ENCODE data around the gene CD72. TPM values are rescaled to one million over a fixed set of nuclear protein-coding genes. Genes with fewer than 3 reads are reported as not detected.

Gene CD72
- total RNA-seq, 1 experiment from 2014 or later: 1.6 TPM

GRCh38 chr9:35636135-35636876 lies 18.1 kb upstream of the CD72 start:
- ChIA-PET CTCF (interaction anchor here (0.5 to 1.7 kb wide), 3 partner anchors 8 to 612 kb away, joined by 3 to 7 read pairs (median 4); no protein-coding TSS in a partner anchor), POLR2A (interaction anchor here (1.0 kb wide), 1 partner anchor 8 kb away, joined by 3 read pairs; no protein-coding TSS in a partner anchor)
- no peak for TF ChIP-seq CTCF (IDR thresholded peaks at IDR 0.05; ENCODE audit: unreplicated experiment)
- Mint-ChIP-seq H3K36me3 (ENCODE audit: insufficient read depth, unreplicated experiment) (peaks cover 4% of the 10 kb centered on the region), H3K4me3 (ENCODE audit: unreplicated experiment) (no peak overlapping the region), H3K27me3 (ENCODE audit: insufficient read depth, unreplicated experiment) (no peaks in the 10 kb centered on the region), H3K4me1 (ENCODE audit: insufficient read depth, unreplicated experiment) (no peaks in the 10 kb centered on the region), H3K9me3 (ENCODE audit: unreplicated experiment) (no peaks in the 10 kb centered on the region), H3K27ac (ENCODE audit: low read depth, unreplicated experiment) (no peak overlapping the region)
- no TSS peak for BruUV-seq (replicated peaks)
- no peak for DNase-seq (ENCODE audit: unreplicated experiment)
- intact Hi-C loops (cut with micrococcal nuclease): no loop called here

- CTCF ChIA-PET: interaction anchor here (0.5 to 1.7 kb wide), 4 partner anchors 9 to 612 kb away, joined by 3 to 7 read pairs (median 4); no protein-coding TSS in a partner anchor
- BruUV-seq (replicated peaks): no TSS peak
- H3K27ac Mint-ChIP-seq (ENCODE audit: low read depth, unreplicated experiment): no peak overlapping the region
Observed at GRCh38 chr9:35635730-35636129, 17.5 kb upstream of the CD72 start.

GRCh38 chr9:35629597-35629996 lies 11.4 kb upstream of the CD72 start:
- DNase-seq (ENCODE audit: unreplicated experiment): no peak
- Mint-ChIP-seq H3K36me3 (ENCODE audit: insufficient read depth, unreplicated experiment) (no peaks in the 10 kb centered on the region), H3K9me3 (ENCODE audit: unreplicated experiment) (no peaks in the 10 kb centered on the region), H3K4me3 (ENCODE audit: unreplicated experiment) (no peak overlapping the region), H3K27me3 (ENCODE audit: insufficient read depth, unreplicated experiment) (no peaks in the 10 kb centered on the region), H3K4me1 (ENCODE audit: insufficient read depth, unreplicated experiment) (no peaks in the 10 kb centered on the region), H3K27ac (ENCODE audit: low read depth, unreplicated experiment) (no peak overlapping the region)
- intact Hi-C loops (cut with micrococcal nuclease): no loop called here
- no peak for TF ChIP-seq CTCF (IDR thresholded peaks at IDR 0.05; ENCODE audit: unreplicated experiment)
- ChIA-PET POLR2A (interaction anchor here (1.2 kb wide), 1 partner anchor 14 kb away, joined by 4 read pairs; no protein-coding TSS in a partner anchor), CTCF (interaction anchor here (0.5 to 0.9 kb wide), 3 partner anchors 196 to 1230 kb away, joined by 3 to 4 read pairs (median 3); no protein-coding TSS in a partner anchor)
- BruUV-seq (replicated peaks): no TSS peak

More at GRCh38 chr9:35635730-35636129, 17.5 kb upstream of the CD72 start:
- POLR2A ChIA-PET: interaction anchor here (0.7 to 1.0 kb wide), 2 partner anchors 9 to 22 kb away, joined by 3 read pairs; no protein-coding TSS in a partner anchor
- intact Hi-C loops (cut with micrococcal nuclease): no loop called here
- DNase-seq (ENCODE audit: unreplicated experiment): no peak
- TF ChIP-seq CTCF (IDR thresholded peaks at IDR 0.05; ENCODE audit: unreplicated experiment): no peak
- Mint-ChIP-seq H3K4me3 (ENCODE audit: unreplicated experiment) (no peak overlapping the region), H3K9me3 (ENCODE audit: unreplicated experiment) (no peaks in the 10 kb centered on the region), H3K36me3 (ENCODE audit: insufficient read depth, unreplicated experiment) (no peaks in the 10 kb centered on the region), H3K4me1 (ENCODE audit: insufficient read depth, unreplicated experiment) (no peaks in the 10 kb centered on the region), H3K27me3 (ENCODE audit: insufficient read depth, unreplicated experiment) (no peaks in the 10 kb centered on the region)

- Mint-ChIP-seq H3K27me3 (ENCODE audit: insufficient read depth, unreplicated experiment) (no peaks in the 10 kb centered on the region), H3K9me3 (ENCODE audit: unreplicated experiment) (no peaks in the 10 kb centered on the region), H3K36me3 (ENCODE audit: insufficient read depth, unreplicated experiment) (no peaks in the 10 kb centered on the region), H3K4me3 (ENCODE audit: unreplicated experiment) (no peak overlapping the region), H3K4me1 (ENCODE audit: insufficient read depth, unreplicated experiment) (no peaks in the 10 kb centered on the region), H3K27ac (ENCODE audit: low read depth, unreplicated experiment) (no peak overlapping the region)
- DNase-seq (ENCODE audit: unreplicated experiment): no peak
- no peak for TF ChIP-seq CTCF (IDR thresholded peaks at IDR 0.05; ENCODE audit: unreplicated experiment)
- POLR2A ChIA-PET: interaction anchor here (0.6 to 1.2 kb wide), 3 partner anchors 13 to 1673 kb away, joined by 3 to 4 read pairs (median 3); no protein-coding TSS in a partner anchor
- CTCF ChIA-PET: interaction anchor here (0.6 to 0.9 kb wide), 3 partner anchors 13 to 197 kb away, joined by 3 to 4 read pairs (median 3); no protein-coding TSS in a partner anchor
- BruUV-seq (replicated peaks): no TSS peak
- intact Hi-C loops (cut with micrococcal nuclease): no loop called here
Observed at GRCh38 chr9:35628389-35628991, 10.3 kb upstream of the CD72 start.

Data from MCF 10A (cell line).